GM23338 (cell line): ENCODE results near the gene CLCF1. TPM values are rescaled to one million over a fixed set of nuclear protein-coding genes. Genes with fewer than 3 reads are reported as not detected.

ENCODE experiments used
- ATAC-seq: fragments of 200-7000 bp; cut with Tn5 transposase; 3 replicates; pipeline ENCODE4 v1.9.1; 2020
- DNase-seq: peaks from one replicate; pipeline ENCODE4 v3.0.0-alpha.2; 2015; ENCODE audit warnings: low spot score
- H2AFZ ChIP-seq: fragments of 200-600 bp; sonication (generic); 2 replicates; pipeline ENCODE4 v1.8.0; 2016; ENCODE audit warnings: antibody characterized with exemption, mild to moderate bottlenecking, moderate library complexity
- H3F3A ChIP-seq: fragments of 200-600 bp; sonication (generic); replicated peaks from 2 replicates; pipeline ENCODE4 v1.8.0; 2017; ENCODE audit warnings: antibody characterized with exemption, mixed run types, low read depth
- H3K27ac ChIP-seq: fragments of 200-600 bp; sonication (generic); 2 replicates; pipeline ENCODE4 v1.6.1; 2016; ENCODE audit warnings: low read depth
- H3K27me3 ChIP-seq: fragments of 200-600 bp; sonication (generic); 2 replicates; pipeline ENCODE4 v1.8.0; 2016; ENCODE audit warnings: mild to moderate bottlenecking, mixed run types, moderate library complexity; ENCODE audit not compliant: insufficient read depth
- H3K36me3 ChIP-seq: fragments of 200-600 bp; sonication (generic); 2 replicates; pipeline ENCODE4 v1.8.0; 2016; ENCODE audit warnings: mild to moderate bottlenecking; ENCODE audit not compliant: insufficient read depth
- H3K4me1 ChIP-seq: fragments of 200-600 bp; sonication (generic); 2 replicates; pipeline ENCODE4 v1.8.0; 2016; ENCODE audit warnings: mild to moderate bottlenecking, moderate library complexity; ENCODE audit not compliant: insufficient read depth
- H3K4me2 ChIP-seq: fragments of 200-600 bp; sonication (generic); 2 replicates; pipeline ENCODE4 v1.7.1; 2017; ENCODE audit warnings: mixed run types
- H3K4me3 ChIP-seq: fragments of 200-600 bp; sonication (generic); 2 replicates; pipeline ENCODE4 v1.6.1; 2016; ENCODE audit warnings: mixed run types
- H3K79me2 ChIP-seq: fragments of 200-600 bp; sonication (generic); replicated peaks from 2 replicates; pipeline ENCODE4 v1.8.0; 2017; ENCODE audit warnings: mild to moderate bottlenecking; ENCODE audit not compliant: insufficient read depth
- H3K9me2 ChIP-seq: fragments of 200-600 bp; sonication (generic); 2 replicates; pipeline ENCODE4 v1.8.0; 2017; ENCODE audit not compliant: insufficient read depth
- H4K20me1 ChIP-seq: fragments of 200-600 bp; sonication (generic); replicated peaks from 2 replicates; pipeline ENCODE4 v1.8.0; 2017; ENCODE audit warnings: mild to moderate bottlenecking; ENCODE audit not compliant: insufficient read depth
- H3K27ac Mint-ChIP-seq: 2 replicates; pipeline ENCODE4 v1.8.0; 2020; ENCODE audit warnings: inconsistent platforms, mild to moderate bottlenecking, moderate library complexity, mixed read lengths
- H3K27me3 Mint-ChIP-seq: 3 replicates; pipeline ENCODE4 v1.8.0; 2022; ENCODE audit warnings: low read depth, mild to moderate bottlenecking, moderate library complexity, mixed read lengths, inconsistent platforms; ENCODE audit not compliant: insufficient read depth, poor library complexity
- H3K36me3 Mint-ChIP-seq: 3 replicates; pipeline ENCODE4 v1.8.0; 2021; ENCODE audit warnings: low read depth, mild to moderate bottlenecking, inconsistent platforms, moderate library complexity, mixed read lengths
- H3K4me1 Mint-ChIP-seq: 3 replicates; pipeline ENCODE4 v1.8.0; 2020; ENCODE audit warnings: mild to moderate bottlenecking, inconsistent platforms, mixed read lengths
- H3K4me3 Mint-ChIP-seq: 3 replicates; pipeline ENCODE4 v1.8.0; 2021; ENCODE audit warnings: moderate library complexity, mild to moderate bottlenecking, inconsistent platforms, mixed read lengths
- H3K9me3 Mint-ChIP-seq: 3 replicates; pipeline ENCODE4 v1.8.0; 2020; ENCODE audit warnings: moderate library complexity, mild to moderate bottlenecking, inconsistent platforms, mixed read lengths
- CREB1 ChIP-seq: fragments of 250-450 bp; sonication (Bioruptor Pico); IDR thresholded peaks from 2 replicates; pipeline ENCODE4 v1.5.0; 2020; ENCODE audit warnings: low read depth, mild to moderate bottlenecking, moderate library complexity
- EZH2 ChIP-seq: fragments of 200-600 bp; sonication (generic); IDR thresholded peaks from one replicate; pipeline ENCODE4 v1.8.0; 2017; ENCODE audit warnings: antibody characterized with exemption, mild to moderate bottlenecking, low read depth; ENCODE audit not compliant: unreplicated experiment
- EZH2phosphoT487 ChIP-seq: fragments of 200-600 bp; sonication (generic); IDR thresholded peaks from one replicate; pipeline ENCODE4 v1.8.1; 2018; ENCODE audit warnings: antibody characterized with exemption; ENCODE audit not compliant: unreplicated experiment
- JUNB ChIP-seq: IDR thresholded peaks from one replicate; pipeline ENCODE4 v1.6.1; 2016; ENCODE audit warnings: antibody characterized with exemption; ENCODE audit not compliant: unreplicated experiment
- NANOG ChIP-seq: IDR thresholded peaks from 2 replicates; pipeline ENCODE4 v1.6.1; 2016; ENCODE audit warnings: antibody characterized with exemption, borderline replicate concordance
- POLR2AphosphoS5 ChIP-seq: IDR thresholded peaks from 2 replicates; pipeline ENCODE4 v1.6.1; 2016; ENCODE audit warnings: antibody characterized with exemption, low read depth
- STAT1 ChIP-seq: IDR thresholded peaks from one replicate; pipeline ENCODE4 v1.6.1; 2016; ENCODE audit warnings: antibody characterized with exemption; ENCODE audit not compliant: unreplicated experiment
- ZNF114 ChIP-seq: fragments of 250-450 bp; sonication (Bioruptor Pico); IDR thresholded peaks from 2 replicates; pipeline ENCODE4 v1.5.0; 2020; ENCODE audit warnings: mild to moderate bottlenecking, moderate library complexity
- ZNF331 ChIP-seq: fragments of 250-450 bp; sonication (Bioruptor Pico); IDR thresholded peaks from 2 replicates; pipeline ENCODE4 v1.5.0; 2020; ENCODE audit warnings: low read depth, mild to moderate bottlenecking, moderate library complexity
- polyA plus RNA-seq: library from polyadenylated mRNA; unstranded; fragments of >200 nt; fragmentation: Nextera tagmentation; extraction: Ambion mirVana; gene quantifications from 2 replicates; pipeline ENCODE4 v1.2.1, GENCODE V29; 2016
- total RNA-seq: library from RNA; depleted of rRNA; stranded (reverse); fragments of >200 nt; shearing (Covaris generic); gene quantifications from 2 replicates; pipeline ENCODE4 v1.2.3, GENCODE V29; 2014
- TF ChIP-seq, protein P1 (sequence below): IDR thresholded peaks from one replicate; pipeline ENCODE4 v1.6.1; 2018; ENCODE audit warnings: antibody characterized with exemption; ENCODE audit not compliant: unreplicated experiment
- TF ChIP-seq, protein P2 (sequence below): IDR thresholded peaks from 2 replicates; pipeline ENCODE4 v1.6.1; 2016; ENCODE audit warnings: antibody characterized with exemption
- TF ChIP-seq, protein P3 (sequence below), 2 experiments: fragments of 200-600 bp in 1 of 2; sonication (generic) in 1 of 2; conservative IDR thresholded peaks; 2 replicates each; pipeline versions ENCODE4 v1.5.1 to v1.6.1; 2016 to 2017; ENCODE audit warnings: antibody characterized with exemption in 2 of 2, low read depth in 2 of 2, mild to moderate bottlenecking in 2 of 2, moderate library complexity in 1 of 2
- TF ChIP-seq, protein P4 (sequence below): fragments of 250-450 bp; sonication (Bioruptor Pico); IDR thresholded peaks from 2 replicates; pipeline ENCODE4 v1.5.0; 2020; ENCODE audit warnings: mild to moderate bottlenecking, moderate library complexity

Gene CLCF1
- total and polyA plus RNA-seq, 2 experiments from 2014 or later, result 0.32 TPM; not detected in 1

DNA sequence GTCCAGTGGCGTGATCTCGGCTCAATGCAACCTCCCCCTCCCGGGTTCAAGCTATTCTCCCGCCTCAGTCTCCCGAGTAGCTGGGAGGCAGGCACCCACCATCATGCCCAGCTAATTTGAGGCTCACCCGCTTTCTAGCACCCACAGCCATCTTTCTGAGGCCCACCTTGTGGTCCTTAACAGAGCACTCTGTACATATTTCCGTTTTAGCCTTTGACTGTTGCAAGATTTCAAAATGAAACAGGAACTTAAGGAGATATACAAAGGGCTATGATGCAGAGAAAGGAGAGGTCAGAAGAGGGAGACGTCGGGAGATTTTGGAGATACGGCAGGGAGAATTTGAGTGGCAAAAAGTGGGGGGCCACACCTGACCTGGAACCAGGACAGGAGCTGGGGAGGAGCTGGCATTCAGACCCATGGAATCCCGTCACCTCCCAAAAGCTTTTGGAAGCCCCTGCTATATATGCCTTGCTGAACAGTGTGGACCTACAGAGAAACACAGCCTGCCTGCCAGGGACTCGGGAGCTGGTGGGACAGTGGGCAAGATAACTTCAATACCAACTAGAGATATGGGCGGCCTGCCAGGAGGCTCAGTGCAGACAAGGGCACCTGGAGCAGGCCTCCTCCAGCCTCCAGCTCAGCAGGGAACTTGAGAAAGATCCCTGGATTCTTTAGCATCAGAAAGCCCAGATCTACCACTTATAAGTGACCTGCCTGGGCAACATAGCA lies 8.0 kb upstream of the CLCF1 start:
- H2AFZ ChIP-seq, result no peak overlapping the region
- no peak overlapping the region for H3K27ac ChIP-seq
- no peaks in the 10 kb centered on the region; the same call in 1 of the 2 replicates for H3F3A ChIP-seq
- no peaks in the 10 kb centered on the region for H3K36me3 ChIP-seq
- no peak overlapping the region for H3K4me3 ChIP-seq
- H3K27me3 Mint-ChIP-seq, result peaks cover 22% of the 10 kb centered on the region
- H3K79me2 ChIP-seq, result no peaks in the 10 kb centered on the region
- H3K4me2 ChIP-seq, result no peak overlapping the region
- H3K36me3 Mint-ChIP-seq, result no peaks in the 10 kb centered on the region
- no peaks in the 10 kb centered on the region; the same call in 1 of the 3 replicates for H3K9me3 Mint-ChIP-seq
- DNase-seq (no peak), ATAC-seq (no peak)
- peaks cover 33% of the 10 kb centered on the region for H3K27me3 ChIP-seq
- peaks cover 24% of the 10 kb centered on the region for H3K4me1 Mint-ChIP-seq
- no peak overlapping the region for H3K27ac Mint-ChIP-seq
- no peaks in the 10 kb centered on the region for H3K9me2 ChIP-seq
- TF ChIP-seq ZNF114 (CRISPR knock-in tag) (no peak), CREB1 (CRISPR knock-in tag) (no peak), EZH2 (no peak), JUNB (no peak), NANOG (no peak), POLR2AphosphoS5 (no peak), STAT1 (no peak), ZNF331 (CRISPR knock-in tag) (no peak), EZH2phosphoT487 (no peak)
- TF ChIP-seq, protein P1, sequence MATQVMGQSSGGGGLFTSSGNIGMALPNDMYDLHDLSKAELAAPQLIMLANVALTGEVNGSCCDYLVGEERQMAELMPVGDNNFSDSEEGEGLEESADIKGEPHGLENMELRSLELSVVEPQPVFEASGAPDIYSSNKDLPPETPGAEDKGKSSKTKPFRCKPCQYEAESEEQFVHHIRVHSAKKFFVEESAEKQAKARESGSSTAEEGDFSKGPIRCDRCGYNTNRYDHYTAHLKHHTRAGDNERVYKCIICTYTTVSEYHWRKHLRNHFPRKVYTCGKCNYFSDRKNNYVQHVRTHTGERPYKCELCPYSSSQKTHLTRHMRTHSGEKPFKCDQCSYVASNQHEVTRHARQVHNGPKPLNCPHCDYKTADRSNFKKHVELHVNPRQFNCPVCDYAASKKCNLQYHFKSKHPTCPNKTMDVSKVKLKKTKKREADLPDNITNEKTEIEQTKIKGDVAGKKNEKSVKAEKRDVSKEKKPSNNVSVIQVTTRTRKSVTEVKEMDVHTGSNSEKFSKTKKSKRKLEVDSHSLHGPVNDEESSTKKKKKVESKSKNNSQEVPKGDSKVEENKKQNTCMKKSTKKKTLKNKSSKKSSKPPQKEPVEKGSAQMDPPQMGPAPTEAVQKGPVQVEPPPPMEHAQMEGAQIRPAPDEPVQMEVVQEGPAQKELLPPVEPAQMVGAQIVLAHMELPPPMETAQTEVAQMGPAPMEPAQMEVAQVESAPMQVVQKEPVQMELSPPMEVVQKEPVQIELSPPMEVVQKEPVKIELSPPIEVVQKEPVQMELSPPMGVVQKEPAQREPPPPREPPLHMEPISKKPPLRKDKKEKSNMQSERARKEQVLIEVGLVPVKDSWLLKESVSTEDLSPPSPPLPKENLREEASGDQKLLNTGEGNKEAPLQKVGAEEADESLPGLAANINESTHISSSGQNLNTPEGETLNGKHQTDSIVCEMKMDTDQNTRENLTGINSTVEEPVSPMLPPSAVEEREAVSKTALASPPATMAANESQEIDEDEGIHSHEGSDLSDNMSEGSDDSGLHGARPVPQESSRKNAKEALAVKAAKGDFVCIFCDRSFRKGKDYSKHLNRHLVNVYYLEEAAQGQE, result no peak
- TF ChIP-seq, protein P2, sequence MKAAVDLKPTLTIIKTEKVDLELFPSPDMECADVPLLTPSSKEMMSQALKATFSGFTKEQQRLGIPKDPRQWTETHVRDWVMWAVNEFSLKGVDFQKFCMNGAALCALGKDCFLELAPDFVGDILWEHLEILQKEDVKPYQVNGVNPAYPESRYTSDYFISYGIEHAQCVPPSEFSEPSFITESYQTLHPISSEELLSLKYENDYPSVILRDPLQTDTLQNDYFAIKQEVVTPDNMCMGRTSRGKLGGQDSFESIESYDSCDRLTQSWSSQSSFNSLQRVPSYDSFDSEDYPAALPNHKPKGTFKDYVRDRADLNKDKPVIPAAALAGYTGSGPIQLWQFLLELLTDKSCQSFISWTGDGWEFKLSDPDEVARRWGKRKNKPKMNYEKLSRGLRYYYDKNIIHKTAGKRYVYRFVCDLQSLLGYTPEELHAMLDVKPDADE, result no peak
- TF ChIP-seq, protein P3, sequence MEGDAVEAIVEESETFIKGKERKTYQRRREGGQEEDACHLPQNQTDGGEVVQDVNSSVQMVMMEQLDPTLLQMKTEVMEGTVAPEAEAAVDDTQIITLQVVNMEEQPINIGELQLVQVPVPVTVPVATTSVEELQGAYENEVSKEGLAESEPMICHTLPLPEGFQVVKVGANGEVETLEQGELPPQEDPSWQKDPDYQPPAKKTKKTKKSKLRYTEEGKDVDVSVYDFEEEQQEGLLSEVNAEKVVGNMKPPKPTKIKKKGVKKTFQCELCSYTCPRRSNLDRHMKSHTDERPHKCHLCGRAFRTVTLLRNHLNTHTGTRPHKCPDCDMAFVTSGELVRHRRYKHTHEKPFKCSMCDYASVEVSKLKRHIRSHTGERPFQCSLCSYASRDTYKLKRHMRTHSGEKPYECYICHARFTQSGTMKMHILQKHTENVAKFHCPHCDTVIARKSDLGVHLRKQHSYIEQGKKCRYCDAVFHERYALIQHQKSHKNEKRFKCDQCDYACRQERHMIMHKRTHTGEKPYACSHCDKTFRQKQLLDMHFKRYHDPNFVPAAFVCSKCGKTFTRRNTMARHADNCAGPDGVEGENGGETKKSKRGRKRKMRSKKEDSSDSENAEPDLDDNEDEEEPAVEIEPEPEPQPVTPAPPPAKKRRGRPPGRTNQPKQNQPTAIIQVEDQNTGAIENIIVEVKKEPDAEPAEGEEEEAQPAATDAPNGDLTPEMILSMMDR (conservative IDR thresholded peaks at IDR 0.05; ENCODE audit: low read depth in 2 of 2), result no peak
- TF ChIP-seq, protein P4, sequence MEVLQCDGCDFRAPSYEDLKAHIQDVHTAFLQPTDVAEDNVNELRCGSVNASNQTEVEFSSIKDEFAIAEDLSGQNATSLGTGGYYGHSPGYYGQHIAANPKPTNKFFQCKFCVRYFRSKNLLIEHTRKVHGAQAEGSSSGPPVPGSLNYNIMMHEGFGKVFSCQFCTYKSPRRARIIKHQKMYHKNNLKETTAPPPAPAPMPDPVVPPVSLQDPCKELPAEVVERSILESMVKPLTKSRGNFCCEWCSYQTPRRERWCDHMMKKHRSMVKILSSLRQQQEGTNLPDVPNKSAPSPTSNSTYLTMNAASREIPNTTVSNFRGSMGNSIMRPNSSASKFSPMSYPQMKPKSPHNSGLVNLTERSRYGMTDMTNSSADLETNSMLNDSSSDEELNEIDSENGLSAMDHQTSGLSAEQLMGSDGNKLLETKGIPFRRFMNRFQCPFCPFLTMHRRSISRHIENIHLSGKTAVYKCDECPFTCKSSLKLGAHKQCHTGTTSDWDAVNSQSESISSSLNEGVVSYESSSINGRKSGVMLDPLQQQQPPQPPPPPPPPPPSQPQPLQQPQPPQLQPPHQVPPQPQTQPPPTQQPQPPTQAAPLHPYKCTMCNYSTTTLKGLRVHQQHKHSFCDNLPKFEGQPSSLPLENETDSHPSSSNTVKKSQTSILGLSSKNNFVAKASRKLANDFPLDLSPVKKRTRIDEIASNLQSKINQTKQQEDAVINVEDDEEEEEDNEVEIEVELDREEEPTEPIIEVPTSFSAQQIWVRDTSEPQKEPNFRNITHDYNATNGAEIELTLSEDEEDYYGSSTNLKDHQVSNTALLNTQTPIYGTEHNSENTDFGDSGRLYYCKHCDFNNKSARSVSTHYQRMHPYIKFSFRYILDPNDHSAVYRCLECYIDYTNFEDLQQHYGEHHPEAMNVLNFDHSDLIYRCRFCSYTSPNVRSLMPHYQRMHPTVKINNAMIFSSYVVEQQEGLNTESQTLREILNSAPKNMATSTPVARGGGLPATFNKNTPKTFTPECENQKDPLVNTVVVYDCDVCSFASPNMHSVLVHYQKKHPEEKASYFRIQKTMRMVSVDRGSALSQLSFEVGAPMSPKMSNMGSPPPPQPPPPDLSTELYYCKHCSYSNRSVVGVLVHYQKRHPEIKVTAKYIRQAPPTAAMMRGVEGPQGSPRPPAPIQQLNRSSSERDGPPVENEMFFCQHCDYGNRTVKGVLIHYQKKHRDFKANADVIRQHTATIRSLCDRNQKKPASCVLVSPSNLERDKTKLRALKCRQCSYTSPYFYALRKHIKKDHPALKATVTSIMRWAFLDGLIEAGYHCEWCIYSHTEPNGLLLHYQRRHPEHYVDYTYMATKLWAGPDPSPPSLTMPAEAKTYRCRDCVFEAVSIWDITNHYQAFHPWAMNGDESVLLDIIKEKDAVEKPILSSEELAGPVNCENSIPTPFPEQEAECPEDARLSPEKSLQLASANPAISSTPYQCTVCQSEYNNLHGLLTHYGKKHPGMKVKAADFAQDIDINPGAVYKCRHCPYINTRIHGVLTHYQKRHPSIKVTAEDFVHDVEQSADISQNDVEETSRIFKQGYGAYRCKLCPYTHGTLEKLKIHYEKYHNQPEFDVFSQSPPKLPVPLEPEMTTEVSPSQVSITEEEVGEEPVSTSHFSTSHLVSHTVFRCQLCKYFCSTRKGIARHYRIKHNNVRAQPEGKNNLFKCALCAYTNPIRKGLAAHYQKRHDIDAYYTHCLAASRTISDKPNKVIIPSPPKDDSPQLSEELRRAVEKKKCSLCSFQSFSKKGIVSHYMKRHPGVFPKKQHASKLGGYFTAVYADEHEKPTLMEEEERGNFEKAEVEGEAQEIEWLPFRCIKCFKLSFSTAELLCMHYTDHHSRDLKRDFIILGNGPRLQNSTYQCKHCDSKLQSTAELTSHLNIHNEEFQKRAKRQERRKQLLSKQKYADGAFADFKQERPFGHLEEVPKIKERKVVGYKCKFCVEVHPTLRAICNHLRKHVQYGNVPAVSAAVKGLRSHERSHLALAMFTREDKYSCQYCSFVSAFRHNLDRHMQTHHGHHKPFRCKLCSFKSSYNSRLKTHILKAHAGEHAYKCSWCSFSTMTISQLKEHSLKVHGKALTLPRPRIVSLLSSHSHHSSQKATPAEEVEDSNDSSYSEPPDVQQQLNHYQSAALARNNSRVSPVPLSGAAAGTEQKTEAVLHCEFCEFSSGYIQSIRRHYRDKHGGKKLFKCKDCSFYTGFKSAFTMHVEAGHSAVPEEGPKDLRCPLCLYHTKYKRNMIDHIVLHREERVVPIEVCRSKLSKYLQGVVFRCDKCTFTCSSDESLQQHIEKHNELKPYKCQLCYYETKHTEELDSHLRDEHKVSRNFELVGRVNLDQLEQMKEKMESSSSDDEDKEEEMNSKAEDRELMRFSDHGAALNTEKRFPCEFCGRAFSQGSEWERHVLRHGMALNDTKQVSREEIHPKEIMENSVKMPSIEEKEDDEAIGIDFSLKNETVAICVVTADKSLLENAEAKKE, result no peak
- no peak overlapping the region for H3K4me3 Mint-ChIP-seq
- H3K4me1 ChIP-seq, result peaks cover 6% of the 10 kb centered on the region
- H4K20me1 ChIP-seq, result no peaks in the 10 kb centered on the region
